Activated CD8-positive, alpha-beta memory T cell treated with anti-CD3 and anti-CD28 coated beads, Interleukin-2, amount 10 ng/mL, durations not matched to agents 7 days and 5 days (primary cell): Measurements from ENCODE around the gene RPL23. TPM values are rescaled to one million over a fixed set of nuclear protein-coding genes. Genes with fewer than 3 reads are reported as not detected.
A peak's percentile ranks its signal among the peaks of the same experiment; 100 is the strongest.

ENCODE experiments used
- ATAC-seq: fragments of 150-1000 bp; cut with Tn5 transposase; one replicate; pipeline ENCODE4 v1.10.0; 2021; ENCODE audit warnings: moderate library complexity
- CTCF ChIA-PET: fragments of 350-600 bp; sonication (Branson Sonifier 250); formaldehyde crosslinking; loops from one replicate; lab custom pipeline; 2021; ENCODE audit warnings: antibody characterized with exemption; lab: Charles Lee
- DNase-seq: peaks from one replicate; pipeline ENCODE4 v3.0.0-alpha.2; 2020
- H3K27ac Mint-ChIP-seq: one replicate; pipeline ENCODE4 v1.8.0; 2021; ENCODE audit warnings: mild to moderate bottlenecking, mixed read lengths
- H3K27me3 Mint-ChIP-seq: one replicate; pipeline ENCODE4 v1.8.0; 2021; ENCODE audit warnings: mixed read lengths
- H3K36me3 Mint-ChIP-seq: one replicate; pipeline ENCODE4 v1.8.0; 2021; ENCODE audit warnings: mild to moderate bottlenecking, mixed read lengths
- H3K4me1 Mint-ChIP-seq: one replicate; pipeline ENCODE4 v1.8.0; 2021; ENCODE audit warnings: mixed read lengths
- H3K4me3 Mint-ChIP-seq: one replicate; pipeline ENCODE4 v1.8.0; 2021; ENCODE audit warnings: mild to moderate bottlenecking, moderate library complexity, mixed read lengths
- H3K9me3 Mint-ChIP-seq: one replicate; pipeline ENCODE4 v1.8.0; 2022; ENCODE audit warnings: low read depth, mixed read lengths
- total RNA-seq, 2 experiments: library from RNA; stranded (reverse); gene quantifications; one replicate each; pipeline ENCODE4 v1.2.3, GENCODE V29; 2021

Gene RPL23
- total RNA-seq, 2 experiments from 2014 or later, result 831 to 1,130 TPM

DNA sequence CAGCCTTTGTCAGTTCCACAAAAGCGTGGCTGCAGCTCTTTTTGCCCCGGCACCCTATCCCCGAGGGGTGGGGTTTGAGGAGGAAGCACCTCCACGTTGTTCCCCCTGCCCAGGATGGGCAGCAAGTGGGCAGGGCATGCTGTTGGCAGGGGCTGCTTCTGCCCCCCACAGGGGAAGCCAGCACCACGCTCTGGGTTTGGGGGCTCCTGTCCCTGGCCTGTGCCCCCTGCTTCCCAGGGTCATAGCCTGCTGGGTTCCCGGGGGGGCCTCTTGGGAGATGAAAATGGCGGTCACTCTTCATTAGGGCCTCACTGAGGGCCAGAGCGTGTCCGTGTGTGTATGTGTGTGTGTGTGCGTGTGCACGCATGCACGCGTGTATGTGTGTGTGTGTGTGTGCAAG lies 39.1 kb upstream of the RPL23 start:
- DNase-seq (no peak), ATAC-seq (no peak)
- no peaks in the 10 kb centered on the region for H3K27me3 Mint-ChIP-seq
- CTCF ChIA-PET, result interaction anchor here (1.0 to 2.4 kb wide), 5 partner anchors 9 to 23 kb away, joined by 3 to 24 read pairs (median 7); partner anchors contain the start of gene LASP1
- H3K27ac Mint-ChIP-seq, result peak overlapping the region; percentile 83
- H3K4me1 Mint-ChIP-seq, result peaks cover 89% of the 10 kb centered on the region
- H3K36me3 Mint-ChIP-seq, result peaks cover 41% of the 10 kb centered on the region
- H3K4me3 Mint-ChIP-seq, result no peak overlapping the region
- H3K9me3 Mint-ChIP-seq, result no peaks in the 10 kb centered on the region

DNA sequence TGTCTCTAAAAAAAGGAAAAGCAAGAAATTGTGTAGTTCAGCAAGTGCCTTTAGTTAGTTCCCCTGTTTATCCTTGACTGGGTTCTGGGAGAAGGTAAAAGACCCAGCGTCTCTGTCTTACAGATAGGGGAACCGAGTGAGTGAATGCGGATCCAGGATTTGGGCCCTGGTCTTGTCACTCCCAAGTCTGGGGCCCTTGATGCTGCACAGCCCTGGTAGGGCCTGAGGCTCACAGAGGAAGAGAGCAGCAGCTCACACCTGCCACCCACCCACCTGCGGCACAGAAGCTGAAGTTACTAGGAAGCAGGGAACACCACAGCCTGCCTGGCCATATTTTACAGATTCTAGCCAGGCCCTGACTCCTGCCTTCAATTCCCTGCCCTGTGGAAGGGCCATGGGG lies 38.6 kb upstream of the RPL23 start:
- CTCF ChIA-PET, result interaction anchor here (0.7 to 1.9 kb wide), 7 partner anchors 8 to 22 kb away, joined by 3 to 7 read pairs (median 5); partner anchors contain the start of gene LASP1
- Mint-ChIP-seq H3K36me3 (peaks cover 38% of the 10 kb centered on the region), H3K27me3 (no peaks in the 10 kb centered on the region), H3K4me1 (peaks cover 86% of the 10 kb centered on the region), H3K27ac (peak overlapping the region; percentile 84), H3K4me3 (peak overlapping the region; percentile 13), H3K9me3 (no peaks in the 10 kb centered on the region)
- DNase-seq, result no peak
- no peak for ATAC-seq

DNA sequence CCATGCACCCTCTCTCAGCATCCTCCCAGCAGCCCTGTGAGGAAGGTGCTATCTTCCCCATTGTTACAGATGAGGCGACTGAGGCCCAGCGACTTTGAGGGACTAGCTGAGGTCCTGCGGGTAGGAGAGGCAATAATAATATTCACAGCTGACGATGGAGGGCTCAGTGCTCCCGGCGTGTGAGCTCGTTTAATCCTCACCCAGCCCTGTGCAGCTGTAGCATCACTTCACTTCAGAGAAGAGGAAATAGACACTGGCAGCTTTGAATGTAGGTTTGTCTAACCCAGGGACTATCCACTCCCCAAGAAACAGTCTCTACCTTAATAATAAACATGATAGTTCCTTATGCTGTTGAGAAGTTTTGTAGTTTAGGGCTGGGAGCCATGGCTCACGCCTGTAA lies 37.9 kb upstream of the RPL23 start:
- Mint-ChIP-seq H3K27ac (peak overlapping the region; percentile 84), H3K27me3 (no peaks in the 10 kb centered on the region), H3K4me3 (peak overlapping the region; percentile 13), H3K9me3 (no peaks in the 10 kb centered on the region), H3K36me3 (peaks cover 31% of the 10 kb centered on the region), H3K4me1 (peaks cover 83% of the 10 kb centered on the region)
- CTCF ChIA-PET, result interaction anchor here (0.7 to 1.9 kb wide), 7 partner anchors 8 to 24 kb away, joined by 3 to 7 read pairs (median 5); partner anchors contain the start of gene LASP1
- DNase-seq (no peak), ATAC-seq (peak; percentile 21)

DNA sequence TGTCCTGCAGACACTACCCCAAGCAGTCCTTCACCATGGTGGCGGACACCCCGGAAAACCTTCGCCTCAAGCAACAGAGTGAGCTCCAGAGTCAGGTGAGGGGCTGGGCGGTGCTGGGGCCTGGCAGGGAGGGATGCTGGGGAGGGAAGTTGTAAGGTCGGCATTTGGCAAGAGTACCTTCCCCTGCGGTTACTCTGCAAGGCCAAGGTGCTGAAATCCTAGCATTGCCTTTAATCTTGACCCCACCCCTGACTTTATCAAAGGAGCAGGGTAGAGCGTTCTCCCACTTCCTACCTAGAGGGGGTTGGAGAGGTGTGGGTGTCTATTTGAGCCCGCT lies 36.9 kb upstream of the RPL23 start:
- H3K36me3 Mint-ChIP-seq, result peaks cover 30% of the 10 kb centered on the region
- peak overlapping the region; percentile 84 for H3K27ac Mint-ChIP-seq
- CTCF ChIA-PET, result interaction anchor here (1.2 to 1.6 kb wide), 3 partner anchors 17 to 274 kb away, joined by 3 read pairs; no protein-coding TSS in a partner anchor
- ATAC-seq, result peak; percentile 16
- DNase-seq, result peak; percentile 48
- no peak overlapping the region for H3K4me3 Mint-ChIP-seq
- H3K9me3 Mint-ChIP-seq, result no peaks in the 10 kb centered on the region
- no peaks in the 10 kb centered on the region for H3K27me3 Mint-ChIP-seq
- H3K4me1 Mint-ChIP-seq, result peaks cover 84% of the 10 kb centered on the region

DNA sequence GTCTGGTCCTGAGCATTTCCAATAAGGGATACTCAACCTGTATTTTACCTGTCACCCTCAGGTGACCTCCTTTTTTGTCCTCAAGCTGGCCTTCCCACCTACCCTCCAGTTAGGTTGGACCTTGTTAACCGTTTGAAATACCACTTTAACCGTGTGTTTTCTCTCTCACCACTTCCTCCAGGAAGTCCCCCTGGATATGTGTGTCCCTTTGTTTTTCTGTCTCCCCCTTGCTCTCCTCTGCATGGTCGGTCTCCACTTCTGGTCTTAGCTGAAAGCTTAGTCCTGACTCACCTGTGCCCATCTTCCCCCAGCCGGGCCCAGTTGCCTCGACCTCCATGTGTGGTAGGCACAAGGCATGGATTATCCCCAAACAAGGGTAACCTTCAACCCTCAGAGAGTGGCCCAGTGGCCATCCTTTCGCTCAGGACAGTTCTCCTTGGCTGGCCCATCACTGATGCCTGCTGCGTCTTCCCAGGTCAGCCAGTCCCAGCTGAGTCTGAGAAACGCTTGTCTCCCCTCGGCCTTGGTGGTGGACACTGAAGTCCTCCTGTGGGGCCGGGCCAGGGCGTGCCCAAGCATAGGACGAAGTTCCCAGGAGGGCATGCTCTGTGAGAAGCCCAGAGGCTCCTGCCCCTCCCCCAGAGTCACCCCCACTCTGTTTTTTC lies 36.4 kb upstream of the RPL23 start:
- CTCF ChIA-PET, result interaction anchor here (0.8 to 1.6 kb wide), 3 partner anchors 15 to 275 kb away, joined by 3 read pairs; no protein-coding TSS in a partner anchor
- peaks cover 89% of the 10 kb centered on the region for H3K4me1 Mint-ChIP-seq
- H3K4me3 Mint-ChIP-seq, result no peak overlapping the region
- peak overlapping the region; percentile 84 for H3K27ac Mint-ChIP-seq
- no peaks in the 10 kb centered on the region for H3K9me3 Mint-ChIP-seq
- H3K36me3 Mint-ChIP-seq, result peaks cover 33% of the 10 kb centered on the region
- DNase-seq (peak; percentile 39), ATAC-seq (no peak)
- H3K27me3 Mint-ChIP-seq, result no peaks in the 10 kb centered on the region

DNA sequence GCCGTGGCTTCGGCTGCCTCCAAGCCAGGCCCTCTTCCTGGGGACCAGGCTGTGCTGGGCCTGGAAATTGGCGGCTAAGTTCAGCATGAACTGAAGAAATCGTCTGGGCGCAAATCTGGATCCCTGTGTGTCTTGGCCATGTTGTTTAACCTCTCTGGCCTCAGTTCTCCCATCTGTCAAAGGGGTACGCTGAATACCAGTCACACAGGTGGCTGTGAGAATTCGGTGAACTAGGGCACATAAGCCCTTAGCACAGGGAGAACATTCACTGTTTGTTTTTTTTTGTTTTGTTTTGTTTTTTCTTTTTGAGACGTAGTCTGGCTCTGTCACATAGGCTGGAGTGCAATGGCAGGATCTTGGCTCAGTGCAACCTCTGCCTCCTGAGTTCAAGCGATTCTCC lies 35.3 kb upstream of the RPL23 start:
- no peak for DNase-seq

DNA sequence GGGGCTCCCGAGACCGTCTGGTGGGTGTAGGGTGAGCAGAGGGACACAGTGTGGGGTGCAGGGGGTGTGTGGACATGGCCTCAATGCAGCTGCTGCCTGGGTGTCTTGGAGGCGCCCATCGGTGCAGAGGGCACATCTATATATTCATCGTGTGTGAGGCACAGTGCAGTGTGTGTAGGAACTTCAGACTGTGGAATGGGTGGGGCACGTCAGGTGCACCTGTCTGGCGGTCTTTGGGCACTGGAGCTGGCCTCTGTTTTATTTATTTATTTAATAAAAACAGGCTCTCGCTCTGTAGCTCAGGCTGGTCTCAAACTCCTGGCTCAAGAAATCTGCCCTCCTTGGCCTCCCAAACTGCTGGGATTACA lies 33.1 kb upstream of the RPL23 start:
- H3K4me3 Mint-ChIP-seq, result no peak overlapping the region
- CTCF ChIA-PET, result interaction anchor here (1.2 to 2.9 kb wide), 5 partner anchors 13 to 288 kb away, joined by 3 to 8 read pairs (median 5); partner anchors contain the start of gene LASP1
- no peak for ATAC-seq
- peak overlapping the region; percentile 67 for H3K27ac Mint-ChIP-seq
- no peaks in the 10 kb centered on the region for H3K27me3 Mint-ChIP-seq
- no peaks in the 10 kb centered on the region for H3K9me3 Mint-ChIP-seq
- H3K36me3 Mint-ChIP-seq, result peaks cover 48% of the 10 kb centered on the region
- DNase-seq, result no peak
- peaks cover 86% of the 10 kb centered on the region for H3K4me1 Mint-ChIP-seq

More for the DNA sequence above, 35.3 kb upstream of the RPL23 start:
- CTCF ChIA-PET, result interaction anchor here (1.6 kb wide), 1 partner anchor 18 kb away, joined by 3 read pairs; no protein-coding TSS in a partner anchor
- Mint-ChIP-seq H3K4me1 (peaks cover 87% of the 10 kb centered on the region), H3K36me3 (peaks cover 33% of the 10 kb centered on the region), H3K9me3 (no peaks in the 10 kb centered on the region), H3K4me3 (no peak overlapping the region), H3K27ac (peak overlapping the region; percentile 62), H3K27me3 (no peaks in the 10 kb centered on the region)
- ATAC-seq, result no peak

DNA sequence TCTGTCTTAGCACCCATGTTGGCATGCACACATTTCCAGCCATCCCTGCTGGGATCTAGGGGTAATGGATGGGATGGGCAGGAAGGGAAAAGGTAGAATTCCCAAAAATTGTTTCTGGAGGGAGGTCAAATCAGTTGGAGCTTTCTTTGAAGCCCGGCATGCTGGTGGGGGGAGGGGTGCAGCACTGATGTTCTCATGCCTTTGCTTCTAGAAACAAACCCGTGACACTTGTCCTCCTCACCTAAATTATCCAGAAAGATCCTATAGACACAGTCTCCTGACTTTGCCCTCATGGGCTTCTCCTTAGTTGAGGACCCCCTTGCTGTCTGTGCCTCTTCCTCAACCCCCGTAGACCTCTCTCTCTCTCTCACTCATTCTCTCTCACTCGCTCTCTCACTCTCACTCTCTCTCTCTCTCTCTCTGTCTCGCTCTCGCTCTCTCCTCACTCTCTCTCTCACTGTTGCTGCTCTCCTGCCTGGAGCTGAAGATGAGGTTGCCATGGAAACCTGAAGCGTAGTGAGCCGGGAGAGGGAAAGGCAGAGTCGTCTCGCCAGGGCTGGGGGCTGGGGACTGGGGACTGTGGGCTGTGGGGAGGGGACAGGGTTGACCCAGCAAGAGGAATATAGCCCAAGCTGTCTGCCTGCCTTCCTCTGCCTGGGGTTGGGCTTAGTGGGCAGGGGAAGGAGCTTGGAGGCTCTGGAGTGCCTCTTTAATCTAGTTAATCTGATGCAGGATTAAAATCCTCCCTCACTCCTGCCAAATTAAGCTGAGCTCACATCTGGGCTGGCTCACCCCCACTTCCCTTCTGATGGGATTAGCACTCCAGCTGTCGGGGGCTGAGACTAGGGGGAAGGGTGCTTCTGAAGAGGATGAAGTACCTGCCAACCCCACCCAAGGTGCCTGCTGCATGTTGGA lies 32.5 kb upstream of the RPL23 start:
- H3K27me3 Mint-ChIP-seq, result no peaks in the 10 kb centered on the region
- peaks cover 86% of the 10 kb centered on the region for H3K4me1 Mint-ChIP-seq
- CTCF ChIA-PET, result interaction anchor here (0.7 to 2.9 kb wide), 10 partner anchors 8 to 289 kb away, joined by 3 to 16 read pairs (median 4); partner anchors contain the start of genes LASP1 and LASP1NB
- H3K9me3 Mint-ChIP-seq, result no peaks in the 10 kb centered on the region
- peaks cover 54% of the 10 kb centered on the region for H3K36me3 Mint-ChIP-seq
- DNase-seq (no peak), ATAC-seq (no peak)
- H3K4me3 Mint-ChIP-seq, result peak overlapping the region; percentile 4
- peak overlapping the region; percentile 67 for H3K27ac Mint-ChIP-seq

DNA sequence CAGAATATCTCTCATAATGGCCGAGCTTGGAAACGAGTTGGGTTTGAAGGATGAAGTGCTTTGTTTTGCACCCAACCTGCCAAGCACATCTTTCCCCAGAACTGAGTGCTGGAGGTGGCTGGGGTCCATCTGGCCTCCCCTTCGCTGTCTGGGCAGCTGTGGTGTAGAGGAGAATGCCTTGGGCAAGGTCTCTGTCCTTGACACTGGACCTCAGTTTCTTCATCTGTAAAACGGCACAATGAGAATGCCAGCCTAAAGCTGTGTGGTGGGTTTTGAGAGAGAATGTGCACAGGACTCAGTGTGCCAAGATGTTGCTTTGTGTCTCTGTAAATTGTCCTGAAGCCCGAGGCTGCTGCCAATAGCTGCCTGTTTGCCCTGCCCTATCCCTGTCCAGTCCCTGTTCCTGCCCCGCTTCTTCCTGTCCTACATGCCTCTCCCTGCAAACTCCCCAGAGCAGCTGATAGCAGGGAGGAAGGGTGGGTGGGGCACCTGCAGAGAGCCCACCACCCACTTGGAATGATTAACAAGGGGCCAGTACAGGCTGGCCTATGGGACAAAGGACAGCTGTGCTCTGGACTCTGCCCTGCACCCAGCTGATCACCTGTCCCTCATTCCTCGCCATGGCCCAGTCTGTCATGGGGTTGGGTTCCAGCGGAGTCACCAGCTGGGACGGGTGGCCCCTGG lies 31.7 kb upstream of the RPL23 start:
- ATAC-seq, result no peak
- no peak overlapping the region for H3K4me3 Mint-ChIP-seq
- no peaks in the 10 kb centered on the region for H3K27me3 Mint-ChIP-seq
- H3K4me1 Mint-ChIP-seq, result peaks cover 86% of the 10 kb centered on the region
- no peak overlapping the region for H3K27ac Mint-ChIP-seq
- H3K9me3 Mint-ChIP-seq, result no peaks in the 10 kb centered on the region
- CTCF ChIA-PET, result interaction anchor here (0.7 to 2.9 kb wide), 8 partner anchors 9 to 290 kb away, joined by 3 to 16 read pairs (median 5); partner anchors contain the start of genes LASP1 and LASP1NB
- no peak for DNase-seq
- H3K36me3 Mint-ChIP-seq, result peaks cover 59% of the 10 kb centered on the region

DNA sequence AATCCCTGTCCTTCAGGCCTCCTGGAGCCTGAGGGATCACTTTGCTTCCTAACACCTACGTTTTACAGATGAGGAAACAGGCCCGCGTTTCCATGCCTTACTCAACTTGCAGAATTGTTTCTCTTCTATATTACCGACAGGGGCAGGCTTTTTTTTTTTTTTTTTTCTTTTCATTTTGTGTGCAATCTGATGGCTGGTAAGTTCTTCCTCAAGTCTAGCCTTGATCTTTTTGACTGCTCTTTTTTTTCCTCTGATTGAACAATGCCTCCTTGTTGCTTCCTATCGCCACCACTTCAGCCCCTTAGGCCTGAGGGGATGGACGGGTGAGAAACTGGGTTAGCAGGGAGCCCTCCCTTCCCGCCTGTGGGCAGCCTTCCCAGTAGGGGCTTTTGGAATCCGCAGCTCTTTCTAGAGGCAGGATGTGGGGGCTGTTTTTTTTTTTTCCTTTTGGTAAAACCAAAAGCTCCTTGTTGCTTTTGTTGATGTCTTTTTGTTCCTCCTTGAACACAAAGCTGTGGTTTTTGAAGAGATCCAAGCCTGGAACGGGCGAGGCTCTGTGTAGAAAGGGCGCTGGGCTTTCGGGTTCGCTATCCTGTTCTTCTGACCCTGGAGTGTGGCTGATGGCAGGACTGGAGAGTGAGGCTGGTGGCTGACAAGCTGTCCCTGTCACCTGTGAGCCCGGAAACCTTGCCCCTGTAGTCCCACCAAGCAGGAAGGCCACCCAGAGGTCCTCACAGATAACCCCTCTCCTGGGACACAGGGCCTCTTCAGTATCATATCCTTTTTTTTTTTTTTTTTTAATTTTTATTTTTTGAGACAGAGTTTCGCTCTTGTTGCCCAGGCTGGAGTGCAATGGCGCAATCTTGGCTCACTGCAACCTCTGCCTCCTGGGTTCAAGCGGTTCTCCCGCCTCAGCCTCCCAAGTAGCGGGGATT lies 30.3 kb upstream of the RPL23 start:
- no peaks in the 10 kb centered on the region for H3K9me3 Mint-ChIP-seq
- no peak for ATAC-seq
- H3K27me3 Mint-ChIP-seq, result no peaks in the 10 kb centered on the region

DNA sequence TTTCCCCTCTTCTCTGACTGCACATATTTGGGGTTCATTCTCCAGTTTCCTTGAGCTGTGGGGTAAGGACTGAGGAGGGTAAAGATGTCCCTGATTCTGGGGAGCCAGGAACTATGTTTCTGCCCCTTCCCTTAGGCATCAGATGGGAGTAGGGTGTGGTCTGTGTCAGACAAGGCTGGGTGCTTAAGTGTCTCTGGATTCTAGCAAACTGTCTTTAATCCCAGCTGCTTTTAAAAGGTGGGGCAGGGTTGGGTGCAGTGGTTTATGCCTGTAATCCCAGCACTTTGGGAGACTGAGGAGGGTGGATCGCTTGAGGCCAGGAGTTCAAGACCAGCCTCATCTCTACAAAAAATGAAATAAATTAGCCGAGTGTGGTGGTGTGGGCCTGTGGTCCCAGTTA lies 29.3 kb upstream of the RPL23 start:
- H3K4me3 Mint-ChIP-seq, result no peak overlapping the region
- CTCF ChIA-PET, result interaction anchor here (1.6 to 4.6 kb wide), 4 partner anchors 13 to 43 kb away, joined by 4 to 18 read pairs (median 10); partner anchors contain the start of genes LASP1 and LASP1NB
- no peaks in the 10 kb centered on the region for H3K27me3 Mint-ChIP-seq
- DNase-seq, result no peak
- H3K27ac Mint-ChIP-seq, result peak overlapping the region; percentile 87
- H3K9me3 Mint-ChIP-seq, result no peaks in the 10 kb centered on the region
- peaks cover 83% of the 10 kb centered on the region for H3K4me1 Mint-ChIP-seq
- ATAC-seq, result no peak
- H3K36me3 Mint-ChIP-seq, result peaks cover 62% of the 10 kb centered on the region

More for the DNA sequence above, 30.3 kb upstream of the RPL23 start:
- Mint-ChIP-seq H3K4me3 (peak overlapping the region; percentile 55), H3K4me1 (peaks cover 81% of the 10 kb centered on the region), H3K36me3 (peaks cover 59% of the 10 kb centered on the region), H3K27ac (peak overlapping the region; percentile 87)
- CTCF ChIA-PET, result interaction anchor here (0.6 to 2.6 kb wide), 9 partner anchors 9 to 83 kb away, joined by 3 to 16 read pairs (median 5); partner anchors contain the start of genes FBXO47 and LASP1NB
- no peak for DNase-seq
